ENCODE results near the gene MZB1.

- TF ChIP-seq ZNF274 (IDR thresholded peaks at IDR 0.05; ENCODE audit: low read depth, low read length): no peak
- TF ChIP-seq YY1 (IDR thresholded peaks at IDR 0.05; ENCODE audit: insufficient read depth, insufficient read length): no peak
- TF ChIP-seq SUZ12 (IDR thresholded peaks at IDR 0.05; ENCODE audit: extremely low read depth, insufficient read depth, insufficient read length): no peak
These were observed 35.5 kb downstream of the MZB1 start for GRCh38 chr5:139354186-139354585.

Data from NT2/D1 (cell line).